DOHH2 (cell line): ENCODE measurements around the gene RHBG.
A peak's percentile ranks its signal among the peaks of the same experiment; 100 is the strongest.

Experiments
- H3F3A ChIP-seq: fragments of 200-600 bp; sonication (generic), shearing (Covaris generic); 2 replicates; pipeline ENCODE4 v1.6.0; 2016; ENCODE audit warnings: antibody characterized with exemption, mild to moderate bottlenecking; ENCODE audit not compliant: control insufficient read depth, insufficient read depth
- H3K27ac ChIP-seq: fragments of 200-600 bp; sonication (generic); 2 replicates; pipeline ENCODE4 v1.5.1; 2014; ENCODE audit warnings: low read depth, mild to moderate bottlenecking, low read length, moderate library complexity
- H3K27me3 ChIP-seq: fragments of 200-600 bp; sonication (generic); 2 replicates; pipeline ENCODE4 v1.6.1; 2014; ENCODE audit warnings: mild to moderate bottlenecking, low read length, mixed read lengths; ENCODE audit not compliant: control insufficient read depth
- H3K36me3 ChIP-seq: fragments of 200-600 bp; sonication (generic); 2 replicates; pipeline ENCODE4 v1.6.1; 2014; ENCODE audit warnings: mild to moderate bottlenecking, low read length, moderate library complexity, mixed read lengths; ENCODE audit not compliant: control insufficient read depth
- H3K4me1 ChIP-seq: fragments of 200-600 bp; sonication (generic); 2 replicates; pipeline ENCODE4 v1.6.1; 2014; ENCODE audit warnings: mild to moderate bottlenecking, low read length, mixed read lengths; ENCODE audit not compliant: control insufficient read depth
- H3K4me2 ChIP-seq: fragments of 200-600 bp; sonication (generic); 2 replicates; pipeline ENCODE4 v1.6.0; 2014; ENCODE audit warnings: mild to moderate bottlenecking, low read length, moderate library complexity
- H3K4me3 ChIP-seq: fragments of 200-600 bp; sonication (generic); 2 replicates; pipeline ENCODE4 v1.5.1; 2014; ENCODE audit warnings: mild to moderate bottlenecking, low read length, mixed read lengths
- H3K79me2 ChIP-seq: fragments of 200-600 bp; sonication (generic); 2 replicates; pipeline ENCODE4 v1.6.1; 2014; ENCODE audit warnings: mild to moderate bottlenecking, low read length, mixed read lengths; ENCODE audit not compliant: control insufficient read depth
- H3K9me2 ChIP-seq: fragments of 200-600 bp; sonication (generic); replicated peaks from 2 replicates; pipeline ENCODE4 v1.6.1; 2014; ENCODE audit warnings: mild to moderate bottlenecking, low read length, mixed read lengths; ENCODE audit not compliant: control insufficient read depth
- H3K9me3 ChIP-seq: fragments of 200-600 bp; sonication (generic); 2 replicates; pipeline ENCODE4 v1.6.1; 2014; ENCODE audit warnings: antibody characterized with exemption, low read length, mixed read lengths; ENCODE audit not compliant: control insufficient read depth, insufficient read depth
- H4K20me1 ChIP-seq: fragments of 200-600 bp; sonication (generic); 2 replicates; pipeline ENCODE4 v1.6.0; 2014; ENCODE audit warnings: low read depth, mild to moderate bottlenecking, antibody characterized with exemption, low read length, moderate library complexity; ENCODE audit not compliant: control insufficient read depth, insufficient read depth
- EZH2phosphoT487 ChIP-seq: fragments of 200-600 bp; sonication (generic); IDR thresholded peaks from 2 replicates; pipeline ENCODE4 v1.6.1; 2017; ENCODE audit warnings: borderline replicate concordance, mild to moderate bottlenecking, antibody characterized with exemption, low read length, moderate library complexity, mixed read lengths
- TF ChIP-seq, protein P1 (sequence below): fragments of 200-600 bp; sonication (generic); IDR thresholded peaks from one replicate; pipeline ENCODE4 v1.5.1; 2014; ENCODE audit warnings: antibody characterized with exemption, mild to moderate bottlenecking, low read depth, low read length; ENCODE audit not compliant: poor library complexity, severe bottlenecking

RHBG gene

GRCh38 chr1:156418416-156419070, 49.5 kb downstream of the RHBG start:
- no peaks in the 10 kb centered on the region for H3K9me3 ChIP-seq
- no peak for TF ChIP-seq EZH2phosphoT487
- TF ChIP-seq, protein P1, sequence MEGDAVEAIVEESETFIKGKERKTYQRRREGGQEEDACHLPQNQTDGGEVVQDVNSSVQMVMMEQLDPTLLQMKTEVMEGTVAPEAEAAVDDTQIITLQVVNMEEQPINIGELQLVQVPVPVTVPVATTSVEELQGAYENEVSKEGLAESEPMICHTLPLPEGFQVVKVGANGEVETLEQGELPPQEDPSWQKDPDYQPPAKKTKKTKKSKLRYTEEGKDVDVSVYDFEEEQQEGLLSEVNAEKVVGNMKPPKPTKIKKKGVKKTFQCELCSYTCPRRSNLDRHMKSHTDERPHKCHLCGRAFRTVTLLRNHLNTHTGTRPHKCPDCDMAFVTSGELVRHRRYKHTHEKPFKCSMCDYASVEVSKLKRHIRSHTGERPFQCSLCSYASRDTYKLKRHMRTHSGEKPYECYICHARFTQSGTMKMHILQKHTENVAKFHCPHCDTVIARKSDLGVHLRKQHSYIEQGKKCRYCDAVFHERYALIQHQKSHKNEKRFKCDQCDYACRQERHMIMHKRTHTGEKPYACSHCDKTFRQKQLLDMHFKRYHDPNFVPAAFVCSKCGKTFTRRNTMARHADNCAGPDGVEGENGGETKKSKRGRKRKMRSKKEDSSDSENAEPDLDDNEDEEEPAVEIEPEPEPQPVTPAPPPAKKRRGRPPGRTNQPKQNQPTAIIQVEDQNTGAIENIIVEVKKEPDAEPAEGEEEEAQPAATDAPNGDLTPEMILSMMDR = no peak
- H3F3A ChIP-seq = no peaks in the 10 kb centered on the region
- no peaks in the 10 kb centered on the region for H4K20me1 ChIP-seq
- no peaks in the 10 kb centered on the region for H3K79me2 ChIP-seq
- H3K4me3 ChIP-seq = no peak overlapping the region
- no peak overlapping the region for H3K4me2 ChIP-seq
- H3K9me2 ChIP-seq = no peaks in the 10 kb centered on the region
- H3K27me3 ChIP-seq = peaks cover 82% of the 10 kb centered on the region
- H3K4me1 ChIP-seq = peaks cover 21% of the 10 kb centered on the region
- no peaks in the 10 kb centered on the region for H3K36me3 ChIP-seq
- H3K27ac ChIP-seq = no peak overlapping the region

GRCh38 chr1:156419854-156420204, 50.8 kb downstream of the RHBG start:
- Histone ChIP-seq H3K27ac (no peak overlapping the region), H3K79me2 (no peaks in the 10 kb centered on the region), H3K4me1 (peaks cover 21% of the 10 kb centered on the region), H3F3A (no peaks in the 10 kb centered on the region), H3K4me3 (peak overlapping the region; percentile 56), H4K20me1 (no peaks in the 10 kb centered on the region), H3K36me3 (no peaks in the 10 kb centered on the region), H3K27me3 (peaks cover 93% of the 10 kb centered on the region), H3K9me2 (no peaks in the 10 kb centered on the region), H3K9me3 (no peaks in the 10 kb centered on the region), H3K4me2 (peak overlapping the region; percentile 70)
- TF ChIP-seq, protein P1 = peak; percentile 65
- TF ChIP-seq EZH2phosphoT487 = no peak

GRCh38 chr1:156420205-156421061, 51.4 kb downstream of the RHBG start:
- peak; percentile 99 for TF ChIP-seq EZH2phosphoT487
- TF ChIP-seq, protein P1 = peak; percentile 11
- Histone ChIP-seq H3K4me1 (peaks cover 21% of the 10 kb centered on the region), H4K20me1 (no peaks in the 10 kb centered on the region), H3K36me3 (no peaks in the 10 kb centered on the region), H3K9me2 (no peaks in the 10 kb centered on the region), H3K79me2 (no peaks in the 10 kb centered on the region), H3K4me2 (peak overlapping the region; percentile 70), H3K27me3 (peaks cover 95% of the 10 kb centered on the region), H3K4me3 (peak overlapping the region; percentile 56), H3K27ac (no peak overlapping the region), H3F3A (no peaks in the 10 kb centered on the region), H3K9me3 (no peaks in the 10 kb centered on the region)
